Kidney tubule cell (primary cell): ENCODE data around the gene PRKX.
"Not testable (repeated sequence)": the region's sequence is repeated elsewhere in the genome, so short reads cannot be mapped to it uniquely, and the experiment has no call there.

Source experiments
- DNase-seq: peaks from one replicate; pipeline ENCODE4 v3.0.0-alpha.2; 2018; ENCODE audit warnings: low spot score

Gene PRKX

DNA sequence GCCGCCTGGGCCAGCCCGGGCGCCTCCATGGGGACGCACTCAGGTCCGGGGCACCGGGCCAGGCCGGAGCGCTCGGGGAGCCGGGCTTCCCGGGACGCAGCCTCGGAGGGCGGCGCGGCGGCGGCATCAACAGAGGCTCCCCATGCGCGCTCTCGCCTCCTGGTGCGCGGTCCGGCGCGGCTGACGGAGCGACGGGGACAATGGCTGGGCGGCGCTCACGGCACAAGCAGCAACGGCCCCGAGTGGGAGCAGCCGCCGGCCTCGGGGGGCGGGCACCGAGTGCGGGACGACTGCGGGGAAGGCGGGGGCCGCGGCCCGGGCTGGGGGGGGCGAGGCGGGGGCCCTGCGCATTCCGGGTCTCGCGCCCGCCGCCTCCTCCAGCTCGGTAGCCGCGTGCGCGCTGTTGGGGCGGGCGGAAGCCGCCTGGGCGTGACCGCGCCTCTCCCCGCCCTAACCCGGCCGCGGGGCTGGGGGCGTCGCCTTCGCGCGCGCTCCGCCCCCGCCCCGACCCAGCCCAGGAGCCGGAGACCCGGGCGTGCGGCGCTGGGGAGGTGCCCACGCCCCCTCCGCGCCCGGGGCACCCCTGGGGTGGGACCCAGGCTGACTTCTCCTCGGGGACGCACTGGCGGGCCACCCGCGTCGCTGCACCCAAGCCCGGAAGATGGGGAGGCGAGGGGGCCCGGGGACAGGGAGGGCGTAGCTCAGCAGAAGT, at the start of gene PRKX:
PRKX (minus strand) TSS at position 425 of the 712 bp plus-strand sequence; CDS start at position 29, 396 bp downstream.
- DNase-seq: peak; percentile 66

DNA sequence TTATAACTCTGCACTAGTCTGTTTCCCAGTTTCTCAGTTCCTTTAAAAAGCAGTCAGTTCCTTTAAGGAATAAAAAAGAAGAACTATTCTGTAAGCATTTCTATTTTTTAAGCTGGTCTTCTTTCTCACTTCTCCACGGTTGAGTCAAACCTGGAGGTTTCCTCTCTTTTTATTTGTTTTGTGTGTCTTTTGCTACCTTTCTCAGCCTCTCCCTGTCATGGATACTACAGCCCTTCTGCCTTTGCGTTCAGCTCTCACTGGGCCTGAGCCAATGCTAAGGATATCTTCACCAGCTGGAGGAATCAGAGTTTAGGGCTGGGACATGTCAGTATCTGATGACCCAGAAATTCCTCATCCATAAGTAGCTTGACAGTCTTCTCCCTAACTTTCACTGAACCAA, 49.7 kb upstream of the PRKX start:
- no peak for DNase-seq

DNA sequence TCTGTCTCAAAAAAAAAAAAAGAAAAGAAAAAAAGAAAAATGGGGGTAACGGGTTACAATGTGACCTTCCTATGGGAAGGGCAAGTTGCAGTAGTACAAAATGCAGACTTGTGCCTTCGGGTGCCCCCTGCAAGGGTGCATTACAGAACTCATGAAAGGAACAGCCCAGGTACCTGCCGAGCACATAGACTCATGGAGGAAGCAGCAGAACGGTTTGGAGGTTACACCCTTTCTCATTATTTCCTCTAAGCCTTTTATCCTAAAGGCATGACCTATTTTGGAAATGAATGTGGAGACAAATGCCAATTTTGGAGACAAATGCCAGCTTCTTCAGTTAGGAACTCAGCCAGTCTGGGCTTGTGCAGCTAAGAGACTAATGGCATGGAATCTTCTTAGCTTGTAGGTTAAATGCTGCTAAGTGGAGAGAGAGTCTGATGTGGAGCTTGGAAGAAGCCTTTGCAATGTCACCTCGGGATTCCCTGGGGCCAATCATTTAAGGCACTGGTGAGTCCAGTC, 44.1 kb upstream of the PRKX start:
- no peak for DNase-seq

DNA sequence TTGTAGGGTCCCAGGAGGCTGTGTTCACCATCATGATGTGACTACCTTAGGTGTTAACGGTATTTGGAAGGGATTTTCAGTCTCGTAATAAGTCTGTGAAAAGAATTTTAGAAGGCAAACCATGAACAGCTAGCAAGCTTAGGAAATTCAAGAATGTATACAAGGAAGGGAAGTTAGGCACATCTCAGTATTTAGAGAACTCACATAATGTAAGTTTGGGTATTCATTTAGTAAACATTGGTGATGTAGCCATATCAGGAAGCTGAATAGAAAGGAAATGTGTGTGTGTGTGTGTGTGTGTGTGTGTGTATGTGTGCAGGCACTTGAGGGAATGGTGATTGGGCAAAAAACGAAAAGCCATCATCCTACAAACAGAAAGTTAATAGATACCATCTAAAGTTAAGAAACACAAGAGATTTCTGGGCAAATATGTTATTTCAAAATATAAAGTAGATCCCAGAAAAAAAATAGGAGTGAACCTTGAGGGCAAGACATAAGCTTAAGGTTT, 34.7 kb upstream of the PRKX start:
- no peak for DNase-seq

DNA sequence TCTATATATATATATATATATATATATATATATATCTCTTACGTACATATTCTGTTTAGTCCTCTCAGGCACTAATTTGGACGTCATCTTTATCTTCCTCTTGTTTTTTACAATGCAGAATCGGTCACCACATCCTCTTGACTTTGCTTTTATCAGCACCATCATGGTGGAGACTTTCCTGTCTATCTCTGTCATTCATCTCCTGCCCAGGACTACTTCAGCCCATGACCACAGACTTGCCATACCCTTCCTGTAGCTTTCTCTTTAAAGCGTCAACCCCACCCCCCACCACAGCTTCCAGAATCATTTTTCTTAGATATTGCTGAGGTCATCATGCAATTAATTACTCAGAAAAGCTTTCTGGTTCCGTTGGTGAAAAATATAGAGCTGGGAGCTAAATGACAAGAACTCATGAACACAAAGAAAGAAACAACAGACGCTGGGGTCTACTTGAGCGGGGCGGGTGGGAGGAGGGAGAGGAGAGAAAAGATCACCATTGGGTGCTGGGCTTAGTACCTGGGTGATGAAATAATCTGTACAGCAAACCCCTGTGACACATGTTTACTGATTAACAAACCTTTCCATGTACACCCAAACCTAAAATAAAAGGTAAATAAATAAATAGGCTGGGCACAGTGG, 30.5 kb upstream of the PRKX start:
- no peak for DNase-seq

DNA sequence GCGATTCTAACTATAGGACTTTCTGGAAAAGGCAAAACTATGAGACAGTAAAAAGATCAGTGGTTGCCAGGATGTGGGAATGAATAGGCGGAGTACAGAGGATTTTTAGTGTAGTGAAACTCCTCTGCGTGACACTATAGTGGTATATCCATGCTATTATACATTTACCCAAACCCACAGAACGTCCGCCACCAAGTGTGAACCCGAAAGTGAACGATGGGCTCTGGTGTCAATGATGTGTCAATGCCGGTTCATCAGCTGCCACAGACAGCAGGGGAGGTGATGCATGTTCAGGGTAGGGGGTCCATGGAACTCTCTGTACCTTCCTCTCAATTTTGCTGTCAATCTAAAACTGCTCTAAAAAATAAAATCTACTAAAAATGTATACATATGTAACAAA, 27.5 kb upstream of the PRKX start:
- not testable (repeated sequence) for DNase-seq

DNA sequence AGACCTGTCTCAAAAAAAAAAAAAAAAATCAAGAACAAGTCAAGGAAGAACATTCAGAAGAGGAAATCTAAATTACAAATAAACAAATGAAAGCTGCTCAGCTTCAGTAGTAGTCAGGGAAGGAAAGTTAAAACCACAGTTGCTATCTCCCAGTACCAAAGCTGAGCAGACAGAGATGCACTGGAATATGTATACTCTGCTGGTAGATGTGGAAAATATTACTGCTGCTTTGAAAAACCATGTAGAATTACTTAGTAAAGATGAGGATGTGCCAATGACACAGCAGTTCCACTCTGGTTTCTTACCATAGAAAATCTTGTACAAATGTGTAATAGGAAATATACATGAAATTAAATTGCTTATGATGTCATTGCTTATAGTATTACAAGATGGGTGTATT, 25.1 kb upstream of the PRKX start:
- no peak for DNase-seq

DNA sequence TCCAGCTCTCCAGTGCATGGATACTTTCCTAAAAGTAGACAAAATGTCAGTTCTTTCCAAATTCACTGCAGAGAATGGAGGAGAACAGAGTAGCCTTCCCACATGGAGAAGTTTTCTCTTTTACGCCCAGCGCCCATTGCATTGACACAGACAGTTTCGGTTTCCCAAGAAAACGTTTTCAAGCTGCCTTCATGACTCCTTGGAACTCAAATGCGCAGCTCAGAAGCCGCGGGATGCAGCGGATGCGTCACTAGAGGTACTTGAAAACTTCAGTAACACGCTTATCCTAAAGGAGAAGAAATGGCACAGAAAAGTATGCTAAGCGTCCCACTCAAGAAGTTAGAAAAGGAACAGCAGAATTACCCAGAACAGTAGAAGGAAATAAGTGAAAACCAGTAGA, 23.1 kb upstream of the PRKX start:
- not testable (repeated sequence) for DNase-seq

DNA sequence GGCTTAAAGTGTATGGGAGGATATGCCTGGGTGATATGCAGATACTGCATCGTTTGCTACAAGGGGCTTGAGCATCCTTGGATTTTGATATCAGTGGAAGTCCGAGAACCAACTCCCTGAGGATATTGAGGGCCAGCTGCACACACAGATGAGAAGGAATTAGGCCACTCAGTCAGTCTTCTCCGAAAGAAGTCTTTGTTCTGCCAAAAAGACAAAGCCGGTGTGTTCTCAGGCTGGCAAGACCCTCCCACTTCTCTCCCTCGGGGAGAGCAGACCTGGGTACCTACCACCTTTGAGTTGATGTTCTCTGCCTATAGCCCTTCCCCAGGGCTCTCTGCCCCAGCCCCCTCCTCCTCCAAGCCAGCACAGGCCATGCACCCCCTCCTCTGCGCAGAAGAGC, 22.4 kb upstream of the PRKX start:
- not testable (repeated sequence) for DNase-seq

DNA sequence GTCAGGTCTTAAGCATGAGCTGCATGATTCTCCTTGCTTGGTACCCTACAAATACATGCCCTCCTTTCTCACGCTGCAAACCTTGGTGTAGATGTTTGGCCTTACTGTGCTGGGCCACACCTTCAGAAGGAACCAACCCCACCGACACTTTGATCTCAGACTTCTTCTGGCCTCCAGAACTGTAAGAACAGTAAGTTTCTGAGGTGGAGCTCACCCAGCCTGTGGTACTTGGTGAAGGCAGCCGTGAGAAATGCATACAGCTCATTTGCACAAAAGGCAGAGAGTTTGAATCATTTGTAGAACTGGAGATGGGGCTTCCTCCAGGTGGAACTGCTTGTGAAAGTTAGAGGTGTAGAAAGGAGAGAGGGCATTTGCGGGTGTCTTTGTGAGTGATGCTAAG, 21.0 kb upstream of the PRKX start:
- not testable (repeated sequence) for DNase-seq

DNA sequence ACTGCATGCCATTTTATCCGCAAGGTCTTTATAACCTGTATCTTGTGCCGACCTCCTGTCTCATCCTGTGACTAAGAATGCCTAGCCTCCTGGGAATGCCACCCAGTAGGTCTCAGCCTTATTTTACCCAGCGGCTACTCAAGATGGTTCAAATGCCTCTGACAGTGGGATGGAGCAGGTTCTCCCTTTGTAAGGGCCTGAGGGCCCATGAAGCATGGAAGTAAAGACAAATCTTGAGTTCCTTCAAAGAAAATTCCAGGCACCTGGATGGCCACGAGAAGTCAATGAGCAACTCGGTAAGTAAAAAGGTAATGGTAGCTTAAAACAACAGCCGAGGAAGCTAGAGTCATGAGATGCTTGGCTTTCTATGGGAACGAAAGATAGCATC, 19.6 kb upstream of the PRKX start:
- no peak for DNase-seq

DNA sequence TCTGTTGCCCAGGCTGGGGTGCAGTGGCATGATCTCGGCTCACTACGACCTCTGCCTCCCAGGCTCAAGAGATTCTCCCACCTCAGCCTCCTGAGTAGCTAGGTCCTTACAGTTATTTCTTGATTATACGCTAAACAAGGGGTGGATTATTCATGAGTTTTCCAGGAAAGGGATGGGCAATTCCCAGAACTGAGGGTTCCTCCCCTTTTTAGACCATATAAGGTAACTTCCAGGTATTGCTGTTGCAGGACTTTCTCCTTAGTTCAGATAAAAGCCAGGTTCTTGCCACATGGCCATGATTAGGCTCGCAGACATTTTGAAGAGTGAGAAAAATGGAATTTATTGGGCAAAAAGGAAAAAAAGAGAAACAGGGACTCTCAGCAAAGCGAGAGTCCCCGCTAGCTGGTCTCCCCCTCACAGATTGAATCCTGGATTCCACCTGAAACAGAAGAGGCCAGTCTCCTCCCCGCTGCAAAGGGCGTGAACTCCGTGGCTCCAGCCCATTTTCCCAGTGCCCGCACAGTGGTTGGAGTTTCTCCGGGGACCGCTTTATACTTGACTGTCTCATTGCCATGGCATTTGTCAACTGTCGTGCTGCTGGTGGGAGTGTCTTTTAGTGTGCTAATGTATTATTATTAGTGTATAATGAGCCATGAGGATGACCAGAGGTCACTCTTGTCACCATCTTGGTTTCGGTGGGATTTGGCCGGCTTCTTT, 19.0 kb upstream of the PRKX start:
- not testable (repeated sequence) for DNase-seq

DNA sequence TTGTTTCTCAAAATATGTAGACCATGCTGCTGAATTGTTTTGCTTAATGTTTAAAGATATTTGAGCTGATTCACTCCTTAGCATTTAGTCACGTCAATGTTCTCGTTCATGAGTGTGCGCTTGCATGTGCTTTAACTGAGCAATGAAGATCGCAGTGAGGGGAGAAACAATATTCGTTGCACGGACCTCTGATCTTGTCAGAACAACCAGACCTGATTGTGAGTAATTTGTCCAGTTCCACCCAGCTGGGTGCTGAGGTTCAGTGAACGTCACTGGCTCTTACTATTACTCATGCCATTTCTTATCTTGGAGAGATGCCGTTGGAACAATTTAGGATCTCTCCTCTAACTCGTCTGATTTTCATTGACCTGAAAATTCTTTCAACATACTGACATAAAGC, 15.0 kb upstream of the PRKX start:
- DNase-seq: peak; percentile 22

DNA sequence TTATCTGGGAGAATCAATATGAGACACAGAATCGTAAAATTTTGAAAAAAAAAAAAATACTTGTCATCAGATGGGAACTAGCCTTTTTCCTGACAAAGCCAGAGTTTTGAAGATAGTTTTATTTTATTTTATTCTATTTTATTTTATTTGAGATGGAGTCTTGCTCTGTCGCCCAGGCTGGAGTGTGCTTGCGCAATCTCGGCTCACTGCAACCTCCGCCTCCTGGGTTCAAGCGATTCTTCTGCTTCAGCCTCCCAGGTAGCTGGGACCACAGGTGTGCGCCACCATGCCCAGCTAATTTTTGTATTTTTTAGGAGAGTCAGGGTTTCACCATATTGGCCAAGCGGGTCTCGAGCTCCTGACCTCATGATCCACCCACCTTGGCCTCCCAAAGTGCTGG, 10.0 kb upstream of the PRKX start:
- not testable (repeated sequence) for DNase-seq

DNA sequence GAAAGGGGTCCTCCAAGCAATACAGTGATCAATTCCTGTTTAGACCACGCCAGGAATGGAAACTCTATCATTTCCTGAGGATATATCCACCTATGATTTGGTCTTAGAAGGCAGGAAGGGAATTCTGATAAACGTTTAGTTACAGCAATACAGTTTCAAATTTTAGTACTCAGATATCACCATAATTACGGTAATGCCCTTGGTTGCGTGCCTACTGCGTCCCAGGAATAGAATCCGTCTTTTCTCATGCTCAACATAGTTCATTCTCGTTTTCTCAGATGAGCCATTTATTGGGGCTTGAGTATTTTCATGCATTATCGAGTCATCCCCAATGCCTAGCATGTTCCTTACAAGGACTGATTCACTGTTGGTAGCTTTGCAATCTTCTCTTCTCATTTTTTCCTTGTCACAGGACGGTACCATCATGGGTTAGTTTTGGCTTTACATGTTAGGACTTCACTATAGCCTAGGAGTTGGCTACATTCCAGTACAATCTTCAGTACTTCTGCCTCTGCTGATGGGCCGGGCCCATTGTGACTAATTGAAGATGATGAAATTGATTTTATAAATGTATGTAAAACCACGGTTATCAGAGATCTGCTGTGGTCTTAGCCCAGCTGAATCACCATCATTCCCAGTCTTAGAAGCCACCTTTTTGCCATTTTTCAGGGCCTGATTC, 4.4 kb upstream of the PRKX start:
- DNase-seq: no peak

DNA sequence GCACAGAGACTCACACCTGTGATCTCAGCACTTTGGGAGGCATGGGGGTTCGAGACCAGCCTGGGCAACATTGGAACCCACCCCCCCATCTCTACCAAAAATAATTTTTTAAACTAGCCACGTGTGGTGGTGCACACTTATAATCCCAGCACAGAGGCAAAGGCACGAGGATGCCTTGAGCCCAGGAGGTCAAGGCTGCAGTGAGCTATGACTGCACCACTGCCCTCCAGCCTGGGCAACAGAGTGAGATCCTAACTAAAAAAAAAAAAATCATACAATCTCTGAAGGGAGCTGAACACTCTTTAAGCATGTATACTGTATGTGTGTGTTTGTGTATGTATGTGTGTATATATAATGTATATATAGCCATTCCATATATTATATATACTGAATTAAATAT, 2.5 kb upstream of the PRKX start:
- no peak for DNase-seq

DNA sequence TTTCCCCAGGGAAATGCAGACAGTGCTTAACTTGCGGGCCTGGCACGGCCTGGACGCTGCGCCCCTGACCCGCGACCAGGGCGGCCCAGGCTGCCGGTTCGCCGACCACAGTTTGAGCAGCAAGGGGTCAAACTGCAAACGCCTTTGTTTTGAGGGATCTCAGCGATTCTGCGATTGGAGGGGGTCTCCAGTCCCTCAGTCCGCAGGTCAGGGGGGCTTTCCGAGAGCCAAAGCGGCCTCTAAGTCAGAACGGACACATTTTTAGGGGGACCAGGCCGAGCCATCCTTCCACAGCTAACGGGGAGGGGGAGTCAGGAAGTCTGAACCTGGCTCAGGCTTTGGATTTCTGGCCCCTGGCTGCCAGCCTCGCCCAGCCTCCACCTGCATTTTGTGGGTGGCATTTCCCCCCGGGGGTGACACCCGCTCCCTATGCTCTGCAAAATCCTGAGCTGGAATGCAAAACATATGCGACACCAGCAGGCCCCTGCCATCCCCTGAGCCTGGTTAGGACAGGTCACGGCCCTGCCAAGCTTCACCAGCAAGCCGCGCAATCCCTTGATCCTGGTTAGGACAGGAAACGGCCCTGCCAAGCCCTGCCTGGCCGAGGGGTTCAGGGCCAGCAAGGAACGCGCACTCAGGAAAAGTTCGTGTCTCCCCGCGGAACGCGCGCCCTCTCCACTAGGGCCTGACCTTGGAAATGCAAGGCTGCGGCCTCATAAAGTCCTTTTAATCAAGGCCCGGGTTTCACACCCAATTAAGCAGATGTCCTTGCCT, 1.4 kb upstream of the PRKX start:
- DNase-seq: not testable (repeated sequence)

DNA sequence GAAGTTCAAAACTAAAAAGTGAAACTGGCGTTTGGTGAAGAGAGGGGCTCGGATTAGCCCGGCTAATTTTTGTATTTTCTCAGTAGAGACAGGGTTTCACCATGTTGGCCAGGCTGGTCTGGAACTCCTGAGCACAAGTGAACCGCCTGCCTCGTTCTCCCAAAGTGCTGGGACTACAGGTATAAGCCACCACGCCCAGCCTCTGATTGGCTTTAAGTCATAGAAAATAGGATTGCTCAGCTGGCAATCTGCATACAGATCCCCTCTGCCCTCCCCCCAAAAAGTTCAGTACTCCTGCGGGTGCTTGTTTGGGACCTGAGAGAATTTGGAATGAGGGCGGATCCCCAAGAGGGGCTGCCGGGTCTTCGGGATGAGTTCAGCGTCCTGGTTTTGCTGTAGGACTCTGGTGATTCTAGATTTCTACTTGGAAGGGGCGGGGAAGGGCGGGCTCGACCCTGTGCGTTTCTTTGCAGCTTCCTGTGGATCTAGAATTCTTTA, 537 bp upstream of the PRKX start:
- DNase-seq: no peak

DNA sequence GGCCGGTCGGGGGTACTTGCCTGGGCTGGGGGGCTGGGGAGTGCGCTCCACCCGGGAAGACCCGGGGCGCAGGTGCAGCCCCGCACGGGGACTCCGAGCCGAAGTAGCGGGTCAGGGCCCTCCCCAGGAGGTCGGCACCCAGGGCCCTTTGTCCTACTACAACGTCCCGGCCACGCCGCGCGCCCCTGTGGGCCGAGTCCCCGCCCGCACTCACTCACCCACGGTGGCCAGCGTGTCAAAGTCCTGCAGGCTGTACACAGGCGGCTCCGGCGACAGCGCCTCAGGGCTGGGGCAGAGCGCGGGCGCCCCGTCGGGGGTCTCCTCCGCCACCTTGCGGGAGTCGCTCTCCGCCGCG, 602 bp downstream of the PRKX start:
- no peak for DNase-seq

DNA sequence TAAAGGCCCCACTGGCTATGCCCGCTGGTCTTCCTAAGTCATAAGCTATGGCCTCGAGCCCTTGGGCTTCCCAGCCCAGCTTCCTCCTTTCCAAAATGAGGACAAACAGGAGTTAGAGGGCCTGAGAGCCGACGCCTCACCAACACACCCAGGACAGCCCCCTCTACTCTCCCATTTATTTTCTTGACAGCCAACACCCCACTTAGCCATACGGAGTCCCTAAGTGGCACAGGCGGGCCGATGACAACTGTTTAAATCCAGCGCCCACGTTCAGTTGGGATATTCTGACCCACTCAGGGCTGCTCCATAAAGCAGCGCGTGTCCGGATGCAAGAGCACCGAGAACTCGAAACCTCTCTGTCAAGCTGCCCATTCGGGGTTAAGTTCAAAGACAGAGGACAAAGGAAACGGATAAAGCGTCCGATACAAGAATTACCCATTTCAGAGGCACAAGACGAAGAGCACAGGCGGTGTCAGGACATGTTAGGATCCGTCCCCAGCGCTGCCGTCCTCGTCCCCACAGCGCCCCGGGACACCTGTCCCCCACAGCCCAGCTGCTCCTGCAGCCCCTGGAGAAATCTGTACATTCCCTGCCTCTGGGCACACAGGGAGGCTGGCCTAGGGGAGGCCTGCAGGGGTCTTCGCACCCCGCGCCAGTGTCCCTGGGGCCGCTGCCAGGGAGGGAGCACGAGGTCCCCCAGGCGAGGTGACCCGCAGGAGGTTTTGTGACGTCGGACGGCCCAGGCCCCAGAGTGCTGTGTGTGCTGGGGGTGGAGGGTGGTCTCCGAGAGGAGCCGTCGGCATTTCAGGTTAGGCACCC, 1.2 kb downstream of the PRKX start:
- peak; percentile 19 for DNase-seq
